Measurements from ENCODE around the gene DGCR8.

Gene DGCR8

DNA sequence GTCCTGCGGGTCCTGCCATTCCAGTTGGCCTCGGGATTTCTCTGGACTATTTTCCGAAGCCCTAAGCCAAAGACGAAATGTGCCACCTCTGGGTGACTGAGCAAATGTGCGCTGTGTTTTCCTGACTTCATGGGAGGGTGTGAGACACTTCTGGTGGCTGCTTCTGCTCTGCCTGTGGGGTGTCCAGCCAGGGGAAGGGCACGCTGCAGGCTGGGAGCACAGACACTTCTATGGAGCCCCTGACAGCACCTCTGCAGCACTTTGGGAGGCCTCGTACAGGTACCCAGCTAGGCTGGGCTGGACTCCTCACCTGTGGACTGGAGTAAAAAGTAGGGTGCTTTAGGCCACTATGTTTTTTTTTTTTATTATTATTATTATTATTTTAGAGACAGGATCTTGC is 41.5 kb upstream of the DGCR8 start:
- H3K9me3 ChIP-seq (ENCODE audit: control insufficient read depth, low read length), result no peaks in the 10 kb centered on the region
- peak overlapping the region; percentile 41 for H3K27ac ChIP-seq (ENCODE audit: low read depth, low read length, severe bottlenecking)
- WGBS, 2 experiments (ENCODE audit: insufficient coverage in 2 of 2), result 97 to 98% methylated on average over 6 of the region's 7 CpGs
- no peak overlapping the region for H3K4me3 ChIP-seq (ENCODE audit: extremely low read depth, insufficient read depth, low read length, poor library complexity, severe bottlenecking)
- peaks cover 5% of the 10 kb centered on the region for H3K36me3 ChIP-seq (ENCODE audit: control insufficient read depth, insufficient read depth, low read length)
- peaks cover 9% of the 10 kb centered on the region for H3K4me1 ChIP-seq (ENCODE audit: control insufficient read depth, insufficient read depth, low read length, poor library complexity, severe bottlenecking)

DNA sequence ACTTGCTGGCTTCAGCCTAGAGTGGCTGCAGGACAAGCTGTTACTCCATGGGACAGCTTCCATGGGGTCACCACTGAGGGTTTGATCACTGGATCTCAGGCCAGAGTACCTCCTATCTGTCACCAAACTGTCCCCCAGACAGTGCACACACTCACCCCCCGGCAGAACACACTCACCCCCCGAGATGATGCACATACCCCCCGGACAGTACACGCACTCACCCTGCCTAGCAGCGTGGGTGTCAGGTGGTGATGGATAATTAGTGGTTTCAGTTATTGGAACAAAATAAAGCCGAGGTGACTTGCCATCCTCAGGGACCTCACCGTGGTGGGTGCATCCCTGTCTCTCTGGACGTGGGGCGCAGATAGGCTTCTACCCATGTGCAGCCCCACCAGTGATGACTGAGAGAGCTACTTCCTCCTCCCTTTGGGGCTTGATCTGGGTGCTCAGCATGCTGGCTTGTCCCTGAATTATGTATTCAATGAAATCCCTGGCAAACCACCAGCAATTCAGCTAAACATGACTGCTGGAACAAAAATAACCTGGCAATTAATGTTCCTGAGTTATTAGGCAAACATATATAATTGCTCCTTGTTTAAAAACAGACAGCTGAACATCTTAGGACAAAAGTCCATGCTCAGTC is 40.2 kb upstream of the DGCR8 start:
- Histone ChIP-seq H3K4me3 (ENCODE audit: extremely low read depth, insufficient read depth, low read length, poor library complexity, severe bottlenecking) (no peak overlapping the region), H3K4me1 (ENCODE audit: control insufficient read depth, insufficient read depth, low read length, poor library complexity, severe bottlenecking) (peaks cover 9% of the 10 kb centered on the region), H3K27ac (ENCODE audit: low read depth, low read length, severe bottlenecking) (no peak overlapping the region), H3K36me3 (ENCODE audit: control insufficient read depth, insufficient read depth, low read length) (peaks cover 5% of the 10 kb centered on the region), H3K9me3 (ENCODE audit: control insufficient read depth, low read length) (no peaks in the 10 kb centered on the region)
- WGBS, 2 experiments (ENCODE audit: insufficient coverage in 2 of 2), result 92 to 94% methylated on average over 4 to 8 of the region's 9 CpGs

DNA sequence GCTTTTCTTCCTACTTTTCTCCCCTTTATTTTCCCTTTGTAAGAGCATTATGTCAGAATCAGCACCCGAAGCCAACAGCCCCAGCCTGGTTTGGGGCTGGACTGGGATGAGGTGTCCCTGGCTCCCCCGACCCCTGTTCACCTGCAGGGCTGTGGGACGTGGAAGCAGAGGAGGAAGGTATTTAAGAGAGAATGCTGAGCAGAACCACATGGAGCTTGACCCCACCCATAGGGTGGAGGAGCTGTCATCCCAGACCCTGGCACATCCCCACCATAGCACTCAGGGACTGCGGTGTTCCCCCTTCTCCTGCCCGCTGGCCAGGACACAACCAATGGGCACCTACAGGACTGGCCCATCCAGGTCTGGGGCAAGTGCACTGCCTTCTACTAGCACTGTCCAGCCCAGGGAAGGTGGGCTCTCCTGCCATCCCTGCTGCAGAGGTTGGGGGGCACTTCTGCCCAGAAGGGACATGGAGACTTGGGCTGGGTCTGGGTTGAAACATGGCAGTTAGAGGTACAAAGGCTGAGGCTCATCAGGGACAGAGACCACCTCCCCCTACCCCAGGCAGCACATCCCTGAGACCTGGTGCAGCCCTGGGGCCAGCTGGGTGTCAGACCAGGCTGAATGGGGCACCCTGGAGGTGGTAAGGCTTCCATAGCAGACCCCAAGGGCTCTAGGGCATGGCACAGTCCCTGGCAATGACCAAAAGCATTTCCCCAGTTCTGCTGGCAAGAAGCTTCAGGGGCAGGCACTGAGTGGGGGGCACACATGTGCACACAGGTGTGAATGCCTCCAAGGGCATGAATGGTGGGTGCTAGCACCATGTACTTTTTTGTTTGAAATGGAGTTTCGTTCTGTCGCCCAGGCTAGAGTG is 39.5 kb upstream of the DGCR8 start:
- Histone ChIP-seq H3K4me1 (ENCODE audit: control insufficient read depth, insufficient read depth, low read length, poor library complexity, severe bottlenecking) (peaks cover 9% of the 10 kb centered on the region), H3K36me3 (ENCODE audit: control insufficient read depth, insufficient read depth, low read length) (peaks cover 5% of the 10 kb centered on the region), H3K4me3 (ENCODE audit: extremely low read depth, insufficient read depth, low read length, poor library complexity, severe bottlenecking) (no peak overlapping the region), H3K9me3 (ENCODE audit: control insufficient read depth, low read length) (no peaks in the 10 kb centered on the region), H3K27ac (ENCODE audit: low read depth, low read length, severe bottlenecking) (no peak overlapping the region)
- 94 to 100% methylated on average over 5 to 6 of the region's 7 CpGs for WGBS, 2 experiments (ENCODE audit: insufficient coverage in 2 of 2)

DNA sequence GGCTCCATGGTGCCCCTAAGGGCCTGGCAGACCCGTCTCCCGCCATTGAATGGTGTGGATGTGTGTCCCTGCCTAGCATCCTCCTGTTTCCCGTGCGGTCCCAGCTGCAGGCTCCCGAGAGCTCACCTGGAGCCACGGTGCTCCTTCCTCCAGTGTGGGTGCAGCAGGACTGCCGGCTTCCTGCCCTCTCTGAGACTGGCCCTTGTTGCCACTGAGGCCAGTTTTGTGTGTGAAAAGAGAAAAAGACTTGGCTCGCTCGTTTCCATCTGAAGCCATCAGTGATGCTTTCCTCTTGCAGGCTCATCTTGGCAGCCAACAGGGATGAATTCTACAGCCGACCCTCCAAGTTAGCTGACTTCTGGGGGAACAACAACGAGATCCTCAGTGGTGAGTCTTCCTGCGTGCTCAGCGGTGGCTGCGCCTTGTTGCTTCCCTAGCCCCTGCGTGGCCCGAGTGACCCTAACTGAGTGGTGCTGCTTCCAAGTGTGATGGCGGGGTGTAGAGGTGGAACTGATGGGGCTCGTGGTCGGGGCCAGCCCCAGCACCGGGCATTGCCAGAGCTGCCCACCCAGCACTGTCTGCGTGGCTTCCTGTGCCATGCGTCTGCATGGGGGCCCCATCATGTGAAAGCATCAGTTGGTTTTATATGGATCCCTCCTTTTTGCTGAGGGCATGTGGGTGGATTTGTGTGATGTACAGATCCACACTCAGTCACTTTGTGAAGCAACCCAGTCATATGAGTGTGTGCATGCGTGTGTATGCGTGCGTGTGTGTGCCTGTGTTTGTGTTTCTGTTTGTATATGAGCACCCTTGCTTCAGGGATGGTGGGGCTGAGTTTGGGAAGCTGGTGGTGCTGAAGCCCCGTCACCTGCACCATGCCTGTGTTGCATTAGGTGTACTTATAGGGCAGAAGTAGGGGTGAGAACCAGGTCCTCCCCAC is 36.7 kb upstream of the DGCR8 start:
- Histone ChIP-seq H3K9me3 (ENCODE audit: control insufficient read depth, low read length) (peaks cover 5% of the 10 kb centered on the region), H3K36me3 (ENCODE audit: control insufficient read depth, insufficient read depth, low read length) (peaks cover 13% of the 10 kb centered on the region), H3K27ac (ENCODE audit: low read depth, low read length, severe bottlenecking) (no peak overlapping the region), H3K4me1 (ENCODE audit: control insufficient read depth, insufficient read depth, low read length, poor library complexity, severe bottlenecking) (peaks cover 3% of the 10 kb centered on the region), H3K4me3 (ENCODE audit: extremely low read depth, insufficient read depth, low read length, poor library complexity, severe bottlenecking) (no peak overlapping the region)
- WGBS, 2 experiments (ENCODE audit: insufficient coverage in 2 of 2), result 91 to 96% methylated on average over 14 to 22 of the region's 26 CpGs

DNA sequence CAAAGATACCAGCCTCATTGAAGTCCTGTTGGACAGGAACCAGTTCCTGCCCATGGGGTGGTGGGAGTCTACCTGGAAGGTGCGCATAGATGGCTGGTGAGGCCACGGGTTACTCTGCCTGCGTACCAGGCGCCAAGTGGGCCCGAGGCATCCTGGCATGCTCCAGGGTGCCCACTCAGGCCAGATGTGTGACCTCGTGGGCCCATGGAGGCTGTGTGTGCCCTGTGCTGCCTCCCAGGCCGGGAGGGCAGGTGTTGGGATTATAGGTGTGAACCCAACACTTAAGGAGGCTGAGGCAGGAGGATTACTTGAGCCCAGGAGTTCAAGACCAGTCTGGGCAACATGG is 36.1 kb upstream of the DGCR8 start:
- Histone ChIP-seq H3K9me3 (ENCODE audit: control insufficient read depth, low read length) (peaks cover 7% of the 10 kb centered on the region), H3K4me1 (ENCODE audit: control insufficient read depth, insufficient read depth, low read length, poor library complexity, severe bottlenecking) (no peaks in the 10 kb centered on the region), H3K4me3 (ENCODE audit: extremely low read depth, insufficient read depth, low read length, poor library complexity, severe bottlenecking) (no peak overlapping the region), H3K36me3 (ENCODE audit: control insufficient read depth, insufficient read depth, low read length) (peaks cover 20% of the 10 kb centered on the region), H3K27ac (ENCODE audit: low read depth, low read length, severe bottlenecking) (no peak overlapping the region)
- 90 to 95% methylated on average over 5 of the region's 7 CpGs for WGBS, 2 experiments (ENCODE audit: insufficient coverage in 2 of 2)

DNA sequence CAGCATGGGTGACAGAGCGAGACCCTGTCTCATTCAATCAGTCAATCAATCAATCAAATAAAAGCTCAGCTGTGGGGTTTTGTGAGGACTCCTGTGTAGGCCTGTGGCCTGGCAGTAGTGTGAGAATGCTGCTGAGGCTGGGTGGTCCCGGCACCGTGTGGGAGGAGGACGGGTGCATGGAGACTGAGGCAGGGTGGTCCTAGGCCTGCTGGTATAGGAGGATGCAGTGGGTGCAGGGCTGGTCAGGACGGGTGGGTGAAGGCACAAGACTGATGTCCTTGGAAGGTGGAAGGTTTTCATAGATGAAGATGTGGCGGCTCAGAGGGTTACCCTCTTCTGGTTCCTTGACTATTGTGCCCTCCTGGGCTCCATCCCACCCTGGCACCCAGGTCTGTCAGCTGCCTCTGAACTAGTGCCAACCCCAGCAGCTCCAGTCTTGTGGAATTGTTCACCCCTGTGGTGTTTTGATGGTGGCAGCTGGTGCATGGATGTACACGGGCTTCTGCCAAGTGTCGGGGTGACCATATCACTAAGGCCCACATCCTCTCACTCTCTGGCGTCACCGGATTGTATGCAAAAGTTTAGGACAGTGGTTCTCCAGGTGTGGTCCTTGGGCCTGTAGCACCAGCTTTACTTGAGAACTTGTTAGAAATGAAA is 35.4 kb upstream of the DGCR8 start:
- 94 to 95% methylated on average over 6 to 8 of the region's 10 CpGs for WGBS, 2 experiments (ENCODE audit: insufficient coverage in 2 of 2)
- H3K4me1 ChIP-seq (ENCODE audit: control insufficient read depth, insufficient read depth, low read length, poor library complexity, severe bottlenecking), result no peaks in the 10 kb centered on the region
- H3K9me3 ChIP-seq (ENCODE audit: control insufficient read depth, low read length), result peaks cover 7% of the 10 kb centered on the region

DNA sequence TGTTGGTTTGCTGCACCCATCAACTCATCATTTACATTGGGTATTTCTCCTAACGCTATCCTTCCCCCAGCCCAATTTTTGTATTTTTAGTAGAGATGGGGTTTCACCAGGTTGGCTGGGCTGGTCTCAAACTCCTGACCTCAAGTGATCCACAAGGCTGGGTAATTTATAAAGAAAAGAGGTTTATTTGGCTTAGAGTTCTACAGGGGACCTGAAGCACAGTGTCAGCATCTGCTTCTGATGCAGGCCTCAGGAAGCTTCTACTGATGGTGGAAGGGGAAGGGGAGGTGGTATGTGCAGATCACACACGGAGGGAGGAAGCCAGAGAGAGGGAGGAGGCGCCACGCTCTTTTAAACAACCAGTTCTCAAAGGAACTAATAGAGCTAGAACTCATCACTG is 33.3 kb upstream of the DGCR8 start:
- peaks cover 23% of the 10 kb centered on the region for H3K36me3 ChIP-seq (ENCODE audit: control insufficient read depth, insufficient read depth, low read length)
- H3K4me3 ChIP-seq (ENCODE audit: extremely low read depth, insufficient read depth, low read length, poor library complexity, severe bottlenecking), result no peak overlapping the region
- H3K9me3 ChIP-seq (ENCODE audit: control insufficient read depth, low read length), result peaks cover 7% of the 10 kb centered on the region
- WGBS, 2 experiments (ENCODE audit: insufficient coverage in 2 of 2), result 60% methylated on average over 1 of the region's 4 CpGs; no CpG with 5 or more reads in 1 of the 2 experiments
- H3K4me1 ChIP-seq (ENCODE audit: control insufficient read depth, insufficient read depth, low read length, poor library complexity, severe bottlenecking), result no peaks in the 10 kb centered on the region
- H3K27ac ChIP-seq (ENCODE audit: low read depth, low read length, severe bottlenecking), result no peak overlapping the region

More for the DNA sequence above, 35.4 kb upstream of the DGCR8 start:
- peaks cover 23% of the 10 kb centered on the region for H3K36me3 ChIP-seq (ENCODE audit: control insufficient read depth, insufficient read depth, low read length)
- no peak overlapping the region for H3K27ac ChIP-seq (ENCODE audit: low read depth, low read length, severe bottlenecking)
- no peak overlapping the region for H3K4me3 ChIP-seq (ENCODE audit: extremely low read depth, insufficient read depth, low read length, poor library complexity, severe bottlenecking)

DNA sequence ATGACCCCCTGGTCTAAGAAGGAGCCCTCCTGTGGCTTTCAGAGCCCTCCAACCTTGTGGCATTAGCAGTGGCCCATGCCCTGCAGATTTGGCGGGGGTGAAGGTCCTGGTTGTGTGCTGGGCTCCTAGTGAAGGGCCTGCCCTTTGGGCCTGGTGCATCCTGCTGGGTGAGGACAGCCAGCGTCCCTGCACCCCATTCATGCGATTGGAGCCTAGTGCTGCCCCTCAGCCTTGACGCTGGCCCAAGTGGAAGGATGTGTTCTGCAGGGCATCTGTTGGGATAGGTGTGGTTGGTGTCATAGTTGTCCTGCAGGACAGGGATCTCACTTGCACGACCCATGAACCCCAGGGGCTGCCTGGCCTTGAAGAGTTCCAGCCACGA is 28.1 kb upstream of the DGCR8 start:
- H3K27ac ChIP-seq (ENCODE audit: low read depth, low read length, severe bottlenecking), result no peak overlapping the region
- H3K4me3 ChIP-seq (ENCODE audit: extremely low read depth, insufficient read depth, low read length, poor library complexity, severe bottlenecking), result no peak overlapping the region
- 93 to 94% methylated on average over 5 to 6 of the region's 6 CpGs for WGBS, 2 experiments (ENCODE audit: insufficient coverage in 2 of 2)

DNA sequence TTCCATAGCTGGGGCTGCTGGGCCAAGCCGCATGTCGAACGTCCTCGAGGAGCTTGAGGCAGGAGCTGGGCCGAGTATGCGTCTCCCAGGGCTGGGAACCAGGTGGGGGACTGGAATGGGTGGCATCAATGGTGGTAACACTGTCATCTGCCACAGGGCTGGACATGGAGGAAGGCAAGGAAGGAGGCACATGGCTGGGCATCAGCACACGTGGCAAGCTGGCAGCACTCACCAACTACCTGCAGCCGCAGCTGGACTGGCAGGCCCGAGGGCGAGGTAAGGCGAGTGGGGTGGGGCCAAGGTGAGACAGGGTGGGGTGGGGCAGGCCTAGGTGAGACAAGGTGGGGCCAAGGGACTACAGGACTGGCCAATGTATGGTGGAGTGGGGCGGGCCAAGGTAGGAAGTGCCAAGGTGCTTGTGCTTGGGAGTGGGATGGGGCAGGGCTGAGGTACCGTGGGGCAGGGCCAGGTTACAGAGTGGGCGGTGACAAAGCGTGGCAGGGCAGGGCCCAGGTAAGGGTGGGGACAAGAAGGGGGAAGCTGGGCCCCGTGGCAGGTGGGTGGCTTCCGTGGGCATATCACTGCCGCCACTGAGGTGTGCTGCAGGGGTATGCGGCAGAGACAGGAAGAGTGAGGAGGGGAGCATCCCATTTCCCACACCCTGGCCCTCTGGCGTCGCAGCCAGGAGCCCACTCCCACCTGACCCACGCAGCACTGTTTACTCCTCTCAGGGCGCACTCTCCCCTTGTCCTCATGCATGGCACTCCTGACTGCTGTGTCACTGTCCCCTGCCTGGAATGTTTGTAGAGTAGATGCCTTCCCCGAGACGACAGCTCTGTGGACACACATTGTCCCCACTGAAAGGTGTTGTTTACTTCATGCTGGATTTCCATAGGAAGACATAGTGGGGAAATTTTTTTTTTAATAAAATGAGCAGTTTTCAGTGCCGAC is 27.5 kb upstream of the DGCR8 start:
- Histone ChIP-seq H3K36me3 (ENCODE audit: control insufficient read depth, insufficient read depth, low read length) (peaks cover 23% of the 10 kb centered on the region), H3K9me3 (ENCODE audit: control insufficient read depth, low read length) (peaks cover 7% of the 10 kb centered on the region), H3K27ac (ENCODE audit: low read depth, low read length, severe bottlenecking) (no peak overlapping the region), H3K4me1 (ENCODE audit: control insufficient read depth, insufficient read depth, low read length, poor library complexity, severe bottlenecking) (no peaks in the 10 kb centered on the region), H3K4me3 (ENCODE audit: extremely low read depth, insufficient read depth, low read length, poor library complexity, severe bottlenecking) (no peak overlapping the region)
- WGBS, 2 experiments (ENCODE audit: insufficient coverage in 2 of 2), result 93 to 94% methylated on average over 23 to 24 of the region's 26 CpGs

More for the DNA sequence above, 28.1 kb upstream of the DGCR8 start:
- no peaks in the 10 kb centered on the region for H3K4me1 ChIP-seq (ENCODE audit: control insufficient read depth, insufficient read depth, low read length, poor library complexity, severe bottlenecking)
- peaks cover 7% of the 10 kb centered on the region for H3K9me3 ChIP-seq (ENCODE audit: control insufficient read depth, low read length)
- peaks cover 28% of the 10 kb centered on the region for H3K36me3 ChIP-seq (ENCODE audit: control insufficient read depth, insufficient read depth, low read length)
